Posterior cingulate gyrus (tissue), 11 donors: ENCODE results near the gene EFCAB3.
"Not testable (repeated sequence)": the region's sequence is repeated elsewhere in the genome, so short reads cannot be mapped to it uniquely, and the experiment has no call there.

Source experiments
- DNase-seq, 10 donors: peaks; one replicate each; pipeline versions ENCODE4 v3.0.0 to v3.0.0-alpha.2; 2020 to 2021; ENCODE audit warnings: mixed read lengths in 3 of 10
- intact Hi-C: fragments of 100-400 bp; cut with DNase I; formaldehyde crosslinking; loops from one replicate; pipeline ENCODE4 v1.15.1; 2023

The EFCAB3 gene

GRCh38 chr17:62458483-62458882 is 78.1 kb downstream of the EFCAB3 start:
- DNase-seq, intact Hi-C loops: not testable (repeated sequence)

- intact Hi-C loops, DNase-seq: not testable (repeated sequence)
Observed at GRCh38 chr17:62464422-62464821, 84.1 kb downstream of the EFCAB3 start.

GRCh38 chr17:62465271-62465670 is 84.9 kb downstream of the EFCAB3 start:
- intact Hi-C loops, DNase-seq: not testable (repeated sequence)
